HG02852 (cell line): ENCODE results near the gene TMEM151B.

Experiments
- ATAC-seq: cut with Tn5 transposase; IDR thresholded peaks from one replicate; pipeline ENCODE4 v1.9.1; 2021; ENCODE audit warnings: mild to moderate bottlenecking, moderate library complexity; ENCODE audit not compliant: unreplicated experiment

Gene TMEM151B

GRCh38 chr6:44263354-44264100 is 6.7 kb upstream of the TMEM151B start:
- ATAC-seq, result no peak

- peak; percentile 20 for ATAC-seq
Measured at GRCh38 chr6:44264154-44265006, 5.9 kb upstream of the TMEM151B start.

- peak; percentile 35 for ATAC-seq
Measured at GRCh38 chr6:44265007-44265721, 5.1 kb upstream of the TMEM151B start, which contains the start of gene NFKBIE. NFKBIE (minus strand) TSS chr6:44265551; CDS start chr6:44265346, 205 bp downstream.

- no peak for ATAC-seq
Measured at GRCh38 chr6:44265722-44266233, 4.5 kb upstream of the TMEM151B start.

GRCh38 chr6:44266347-44266746 is 3.9 kb upstream of the TMEM151B start:
- no peak for ATAC-seq

GRCh38 chr6:44267252-44267651 is 3.0 kb upstream of the TMEM151B start:
- no peak for ATAC-seq

- no peak for ATAC-seq
Measured at GRCh38 chr6:44268095-44268628, 2.1 kb upstream of the TMEM151B start.

- ATAC-seq, result no peak
Measured at GRCh38 chr6:44269178-44269920, 901 bp upstream of the TMEM151B start.

- ATAC-seq, result no peak
Measured at GRCh38 chr6:44270526-44271405, 516 bp downstream of the TMEM151B start.

GRCh38 chr6:44271406-44271723 is 1.1 kb downstream of the TMEM151B start:
- no peak for ATAC-seq

GRCh38 chr6:44271914-44272313 is 1.7 kb downstream of the TMEM151B start:
- ATAC-seq, result no peak

GRCh38 chr6:44272529-44272928 is 2.3 kb downstream of the TMEM151B start:
- ATAC-seq, result no peak

GRCh38 chr6:44272999-44273566 is 2.8 kb downstream of the TMEM151B start:
- no peak for ATAC-seq

- no peak for ATAC-seq
Measured at GRCh38 chr6:44273617-44274016, 3.4 kb downstream of the TMEM151B start.

GRCh38 chr6:44275271-44275748 is 5.1 kb downstream of the TMEM151B start:
- no peak for ATAC-seq

- no peak for ATAC-seq
Measured at GRCh38 chr6:44275749-44276648, 5.7 kb downstream of the TMEM151B start.

GRCh38 chr6:44276667-44277640 is 6.7 kb downstream of the TMEM151B start:
- no peak for ATAC-seq
